SK-N-MC (cell line): ENCODE results near the gene ADRB2.

ENCODE experiments used
- DNase-seq: peaks from one replicate; pipeline ENCODE4 v3.0.0-alpha.2; 2011; ENCODE audit warnings: low read depth, low spot score
- H3K27ac ChIP-seq: fragments of 200-600 bp; sonication (generic); 2 replicates; pipeline ENCODE4 v1.5.1; 2016; ENCODE audit warnings: mixed run types
- H3K36me3 ChIP-seq: fragments of 200-600 bp; sonication (generic); 2 replicates; pipeline ENCODE4 v1.6.1; 2017; ENCODE audit warnings: antibody characterized with exemption, low read length, mixed read lengths; ENCODE audit not compliant: insufficient read depth
- H3K4me3 ChIP-seq: fragments of 200-600 bp; sonication (generic); 2 replicates; pipeline ENCODE4 v1.5.1; 2016
- H3K9ac ChIP-seq: fragments of 200-600 bp; sonication (generic); 2 replicates; pipeline ENCODE4 v1.8.0; 2017; ENCODE audit warnings: mixed run types, mixed read lengths; ENCODE audit not compliant: insufficient read length
- H3K9me3 ChIP-seq: fragments of 200-600 bp; sonication (generic); 2 replicates; pipeline ENCODE4 v1.6.1; 2017; ENCODE audit warnings: low read depth, mild to moderate bottlenecking, antibody characterized with exemption, low read length, moderate library complexity, mixed read lengths
- EZH2 ChIP-seq: fragments of 200-600 bp; sonication (generic); IDR thresholded peaks from one replicate; pipeline ENCODE4 v1.6.1; 2017; ENCODE audit warnings: antibody characterized with exemption
- FOXP2 ChIP-seq: optimal IDR thresholded peaks from 2 replicates; pipeline ENCODE3; 2011; ENCODE audit warnings: mild to moderate bottlenecking, moderate library complexity; ENCODE audit not compliant: insufficient read depth; ENCODE audit errors: extremely low read length, control extremely low read depth
- POLR2AphosphoS5 ChIP-seq: IDR thresholded peaks from 2 replicates; pipeline ENCODE4 v1.6.1; 2012; ENCODE audit warnings: mild to moderate bottlenecking, low read depth, low read length, borderline replicate concordance

ADRB2 gene

DNA sequence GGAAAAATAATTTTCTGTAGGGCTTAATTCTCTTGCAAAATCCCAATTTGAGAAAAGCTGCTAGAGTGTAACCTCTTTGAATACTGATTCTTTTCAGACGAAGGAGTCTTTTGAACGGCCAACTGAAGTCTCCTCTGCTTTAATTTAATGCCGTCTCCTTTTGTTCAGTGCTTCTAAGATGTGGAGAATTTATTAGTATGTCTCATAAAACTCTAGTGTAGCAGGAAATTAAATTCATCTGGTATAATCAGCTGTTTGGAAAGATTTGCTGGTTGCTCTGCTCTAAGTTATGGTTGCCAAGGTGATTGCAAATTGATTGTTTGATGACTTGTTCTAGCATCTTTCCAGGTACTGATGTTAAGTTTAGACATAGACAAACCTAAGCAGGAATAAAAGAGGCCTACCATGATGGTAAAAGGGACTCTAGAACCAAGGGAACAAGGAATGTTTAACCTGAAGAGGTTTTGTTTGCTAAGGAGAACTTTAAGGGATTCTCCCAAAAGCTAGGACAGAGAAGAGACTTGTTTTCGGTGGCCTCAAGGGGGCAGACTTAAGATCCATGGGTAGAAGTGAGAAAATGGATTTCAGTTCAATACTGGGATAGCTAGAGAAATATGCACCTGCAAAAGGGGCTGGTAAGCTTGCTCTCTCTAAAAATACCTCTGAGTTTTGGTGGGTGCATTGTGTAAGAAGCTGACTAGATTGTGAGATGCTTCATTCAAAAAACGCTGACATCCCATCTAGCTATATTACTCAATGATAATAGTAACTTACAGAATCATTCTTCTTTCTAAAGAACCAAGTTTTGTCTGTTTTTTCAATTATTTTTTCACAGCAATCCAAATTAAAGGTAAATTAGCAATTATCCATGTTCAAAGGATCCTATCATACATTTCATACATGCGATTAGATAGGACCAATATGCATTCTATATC is 5.7 kb upstream of the ADRB2 start:
- no peak overlapping the region for H3K9ac ChIP-seq
- DNase-seq, result no peak

DNA sequence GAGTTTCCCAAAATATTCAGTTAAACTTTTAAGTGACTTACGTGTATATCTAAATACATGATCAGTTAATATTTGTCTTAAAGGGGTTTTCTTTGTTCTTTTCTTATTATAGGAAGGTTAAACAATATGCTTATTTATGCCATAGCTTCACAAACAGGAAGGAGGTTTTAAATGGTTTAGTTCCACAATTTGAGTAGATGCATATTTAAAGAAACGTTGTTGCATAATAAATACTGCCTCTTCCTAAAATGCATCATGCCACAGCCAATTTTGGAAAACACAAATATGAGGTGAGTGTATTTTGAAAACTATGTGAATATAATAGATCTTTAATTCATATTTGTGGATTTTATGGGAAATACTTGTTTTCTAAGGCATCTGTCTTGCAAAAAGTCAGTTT is 2.5 kb upstream of the ADRB2 start:
- DNase-seq, result no peak
- H3K4me3 ChIP-seq, result no peak overlapping the region
- no peak overlapping the region for H3K9ac ChIP-seq
- H3K36me3 ChIP-seq, result no peaks in the 10 kb centered on the region
- TF ChIP-seq EZH2 (no peak), POLR2AphosphoS5 (no peak), FOXP2 (no peak)
- H3K9me3 ChIP-seq, result no peaks in the 10 kb centered on the region
- no peak overlapping the region for H3K27ac ChIP-seq

More for the DNA sequence above, 5.7 kb upstream of the ADRB2 start:
- no peaks in the 10 kb centered on the region for H3K36me3 ChIP-seq
- no peak overlapping the region for H3K4me3 ChIP-seq
- TF ChIP-seq EZH2 (no peak), POLR2AphosphoS5 (no peak), FOXP2 (no peak)
- no peak overlapping the region for H3K27ac ChIP-seq
- H3K9me3 ChIP-seq, result no peaks in the 10 kb centered on the region

DNA sequence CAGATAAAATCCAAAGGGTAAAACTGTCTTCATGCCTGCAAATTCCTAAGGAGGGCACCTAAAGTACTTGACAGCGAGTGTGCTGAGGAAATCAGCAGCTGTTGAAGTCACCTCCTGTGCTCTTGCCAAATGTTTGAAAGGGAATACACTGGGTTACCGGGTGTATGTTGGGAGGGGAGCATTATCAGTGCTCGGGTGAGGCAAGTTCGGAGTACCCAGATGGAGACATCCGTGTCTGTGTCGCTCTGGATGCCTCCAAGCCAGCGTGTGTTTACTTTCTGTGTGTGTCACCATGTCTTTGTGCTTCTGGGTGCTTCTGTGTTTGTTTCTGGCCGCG is 727 bp upstream of the ADRB2 start:
- H3K27ac ChIP-seq, result no peak overlapping the region
- DNase-seq, result no peak

GRCh38 chr5:148826739-148827070 is 294 bp downstream of the ADRB2 start:
- DNase-seq, result no peak
- H3K36me3 ChIP-seq, result no peaks in the 10 kb centered on the region
- no peak overlapping the region for H3K9ac ChIP-seq
- H3K27ac ChIP-seq, result no peak overlapping the region
- no peak for TF ChIP-seq POLR2AphosphoS5
- no peak for TF ChIP-seq FOXP2
- H3K9me3 ChIP-seq, result no peaks in the 10 kb centered on the region
- H3K4me3 ChIP-seq, result peak overlapping the region; percentile 40

More for the DNA sequence above, 727 bp upstream of the ADRB2 start:
- H3K4me3 ChIP-seq, result 0 out of 2 replicates have a peak overlapping the region, but pooled peaks have one; percentile 40
- H3K9me3 ChIP-seq, result no peaks in the 10 kb centered on the region
- no peak overlapping the region for H3K9ac ChIP-seq
- TF ChIP-seq FOXP2 (no peak), EZH2 (no peak), POLR2AphosphoS5 (no peak)
- H3K36me3 ChIP-seq, result no peaks in the 10 kb centered on the region

- Histone ChIP-seq H3K9me3 (no peaks in the 10 kb centered on the region), H3K36me3 (no peaks in the 10 kb centered on the region), H3K4me3 (no peak overlapping the region), H3K9ac (no peak overlapping the region), H3K27ac (no peak overlapping the region)
- DNase-seq, result no peak
- TF ChIP-seq POLR2AphosphoS5 (no peak), EZH2 (no peak), FOXP2 (no peak)
Observed at GRCh38 chr5:148827723-148828122, 1.3 kb downstream of the ADRB2 start.

DNA sequence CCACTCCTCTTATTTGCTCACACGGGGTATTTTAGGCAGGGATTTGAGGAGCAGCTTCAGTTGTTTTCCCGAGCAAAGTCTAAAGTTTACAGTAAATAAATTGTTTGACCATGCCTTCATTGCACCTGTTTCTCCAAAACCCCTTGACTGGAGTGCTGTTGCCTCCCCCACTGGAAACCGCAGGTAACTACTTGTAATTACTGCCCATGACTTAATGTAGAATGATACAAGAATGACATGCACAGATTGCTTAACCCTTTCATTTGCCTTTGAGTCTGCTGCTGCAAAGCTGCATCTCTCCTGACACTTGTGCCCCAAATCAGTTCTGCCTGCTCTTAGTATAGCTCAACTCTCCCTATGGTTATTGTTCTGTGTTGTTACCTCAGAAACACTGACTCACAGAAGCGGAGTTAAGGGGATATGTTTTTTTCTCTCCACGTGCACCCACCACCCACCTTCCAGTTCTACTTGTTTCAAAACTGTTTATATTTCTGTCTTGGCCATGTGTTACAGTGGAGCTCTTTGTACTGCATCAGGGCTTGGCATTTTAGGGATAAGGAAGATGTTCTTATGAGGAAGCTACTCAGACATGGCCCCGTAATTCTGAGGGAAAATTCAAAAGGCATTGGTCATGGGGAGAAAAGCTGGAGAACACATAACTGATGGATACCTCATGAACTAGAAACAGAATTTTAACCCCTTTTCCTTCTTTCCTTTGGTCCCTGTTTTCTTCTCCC is 2.3 kb downstream of the ADRB2 start:
- Histone ChIP-seq H3K36me3 (no peaks in the 10 kb centered on the region), H3K9ac (no peak overlapping the region), H3K27ac (no peak overlapping the region), H3K4me3 (no peak overlapping the region), H3K9me3 (no peaks in the 10 kb centered on the region)
- DNase-seq, result no peak
- TF ChIP-seq FOXP2 (no peak), EZH2 (no peak), POLR2AphosphoS5 (no peak)

DNA sequence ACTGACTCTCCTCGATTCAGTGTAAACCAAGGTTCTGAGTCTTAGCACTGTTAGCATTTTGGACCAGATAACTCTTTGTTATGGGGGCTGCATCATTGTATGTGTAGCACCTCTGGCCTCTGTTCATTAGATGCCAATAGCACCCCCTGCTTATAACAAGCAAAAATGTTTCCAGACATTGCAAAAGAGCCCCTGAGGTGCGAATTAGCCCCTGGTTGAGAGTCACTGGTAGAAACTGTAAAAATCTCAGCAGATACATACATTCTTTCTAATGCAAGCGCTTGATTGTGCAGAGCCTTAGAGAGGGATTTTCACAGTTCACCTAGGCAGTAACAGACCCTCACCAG is 2.8 kb downstream of the ADRB2 start:
- Histone ChIP-seq H3K9me3 (no peaks in the 10 kb centered on the region), H3K9ac (no peak overlapping the region), H3K36me3 (no peaks in the 10 kb centered on the region), H3K4me3 (no peak overlapping the region), H3K27ac (no peak overlapping the region)
- no peak for DNase-seq
- TF ChIP-seq POLR2AphosphoS5 (no peak), FOXP2 (no peak), EZH2 (no peak)

- Histone ChIP-seq H3K9me3 (no peaks in the 10 kb centered on the region), H3K4me3 (no peak overlapping the region), H3K36me3 (no peaks in the 10 kb centered on the region), H3K27ac (no peak overlapping the region), H3K9ac (no peak overlapping the region)
- TF ChIP-seq EZH2, result no peak
- TF ChIP-seq FOXP2, result no peak
- no peak for TF ChIP-seq POLR2AphosphoS5
- no peak for DNase-seq
Observed at GRCh38 chr5:148829734-148830133, 3.3 kb downstream of the ADRB2 start.

GRCh38 chr5:148830211-148830610 is 3.8 kb downstream of the ADRB2 start:
- H3K9me3 ChIP-seq, result no peaks in the 10 kb centered on the region
- no peak for DNase-seq
- TF ChIP-seq POLR2AphosphoS5, result no peak
- H3K27ac ChIP-seq, result no peak overlapping the region
- no peak overlapping the region for H3K9ac ChIP-seq
- no peaks in the 10 kb centered on the region for H3K36me3 ChIP-seq
- no peak overlapping the region for H3K4me3 ChIP-seq
